Measurements from ENCODE around the gene C9orf40. TPM values are rescaled to one million over a fixed set of nuclear protein-coding genes. Genes with fewer than 3 reads are reported as not detected.
A peak's percentile ranks its signal among the peaks of the same experiment; 100 is the strongest.

The C9orf40 gene, protein sequence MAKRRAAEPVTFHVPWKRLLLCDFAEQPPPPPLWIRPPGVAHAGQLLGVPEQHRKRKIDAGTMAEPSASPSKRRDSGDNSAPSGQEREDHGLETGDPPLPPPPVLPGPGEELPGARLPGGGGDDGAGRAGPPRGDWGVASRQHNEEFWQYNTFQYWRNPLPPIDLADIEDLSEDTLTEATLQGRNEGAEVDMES
- 10 to 100 TPM; 23.1 to 23.9 TPM for total RNA-seq

DNA sequence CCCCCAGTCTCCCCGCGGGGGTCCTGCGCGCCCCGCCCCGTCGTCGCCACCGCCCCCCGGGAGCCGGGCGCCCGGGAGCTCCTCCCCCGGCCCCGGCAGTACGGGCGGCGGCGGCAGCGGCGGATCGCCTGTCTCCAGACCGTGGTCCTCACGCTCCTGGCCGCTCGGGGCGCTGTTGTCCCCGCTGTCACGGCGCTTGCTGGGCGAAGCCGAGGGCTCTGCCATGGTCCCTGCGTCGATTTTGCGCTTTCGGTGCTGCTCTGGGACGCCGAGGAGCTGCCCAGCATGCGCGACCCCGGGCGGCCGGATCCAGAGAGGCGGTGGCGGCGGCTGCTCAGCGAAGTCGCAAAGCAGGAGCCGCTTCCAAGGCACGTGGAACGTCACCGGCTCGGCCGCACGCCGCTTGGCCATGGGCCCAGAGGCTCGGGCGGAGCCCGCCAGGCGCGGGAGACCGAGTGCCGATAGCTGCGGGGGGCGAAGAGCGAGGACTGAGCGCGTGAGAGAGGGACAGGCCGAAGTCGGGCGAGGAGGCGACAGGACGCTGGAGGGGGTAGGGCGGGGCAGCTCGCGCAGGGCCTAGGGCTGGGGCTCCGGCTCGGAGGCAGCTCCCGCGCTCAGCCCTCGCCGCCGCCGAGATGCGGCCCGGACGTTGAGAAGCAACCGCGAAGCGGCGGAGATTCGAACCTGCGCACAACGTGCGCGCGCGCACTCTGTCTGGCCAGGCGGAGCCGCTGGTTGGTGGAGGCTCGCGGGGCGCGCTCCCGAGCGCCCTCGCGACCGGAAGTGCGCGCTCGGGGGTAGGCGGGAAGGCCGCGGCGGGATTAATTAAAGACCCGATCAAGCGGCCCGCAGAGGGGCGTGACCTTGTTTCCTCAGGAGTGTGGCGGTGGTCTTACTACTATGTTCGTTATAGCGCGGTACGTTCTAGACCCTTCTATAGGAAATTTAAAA is at the start of gene C9orf40:
C9orf40 (minus strand) TSS at position 712 of the 951 bp plus-strand sequence; CDS start at position 411, 301 bp downstream.
- Mint-ChIP-seq H3K4me1 (ENCODE audit: low read depth) (peaks cover 26% of the 10 kb centered on the region), H3K27ac (peak within 1 kb of the TSS; percentile 89), H3K36me3 (ENCODE audit: low read depth) (peaks cover 13% of the 10 kb centered on the region), H3K27me3 (ENCODE audit: low read depth) (no peaks in the 10 kb centered on the region), H3K4me3 (peak within 1 kb of the TSS; percentile 95), H3K9me3 (no peaks in the 10 kb centered on the region)
- peak; percentile 92 for DNase-seq
- CTCF ChIA-PET: interaction anchor here (0.5 to 5.2 kb wide), 18 partner anchors 52 to 1581 kb away, joined by 3 to 42 read pairs (median 4); partner anchors contain the start of genes CARNMT1 and OSTF1
- intact Hi-C loops (cut with micrococcal nuclease): loop anchor here (1.0 to 5.0 kb wide), 10 partner anchors 9 to 940 kb away; partner anchors contain the start of genes CARNMT1, PCSK5 and TRPM6

DNA sequence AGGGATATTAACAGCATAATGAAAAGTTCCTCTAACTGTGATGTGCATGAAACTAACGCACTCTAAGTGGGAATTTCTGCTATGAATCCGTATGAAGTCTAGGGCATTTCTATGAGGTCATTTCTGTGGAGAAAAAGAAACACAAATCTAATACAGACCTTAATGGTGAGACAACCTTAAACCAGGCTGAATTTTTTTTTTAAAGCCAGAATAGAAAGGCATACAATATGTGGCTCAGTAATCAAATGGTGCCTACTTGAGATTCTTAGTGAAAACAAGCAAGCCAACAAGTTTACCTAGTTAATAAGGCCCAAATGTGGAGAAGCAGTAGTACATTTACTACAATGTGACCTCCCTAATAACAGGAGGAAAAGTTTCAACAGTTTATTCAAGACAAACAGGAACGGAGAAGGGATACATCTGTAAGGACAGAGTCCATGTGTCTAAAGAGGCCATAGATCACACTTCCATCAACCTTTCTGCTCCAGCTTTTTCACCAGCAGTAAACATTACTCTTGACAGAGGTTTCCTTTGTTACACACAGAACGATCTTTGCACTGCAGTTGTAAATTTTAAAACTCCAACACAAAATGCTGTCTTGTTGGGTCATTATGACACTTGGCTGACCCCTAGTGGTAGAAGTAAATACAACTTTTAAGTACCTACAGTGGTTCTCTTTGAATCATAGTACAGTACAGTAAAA is 49.2 kb upstream of the C9orf40 start:
- Mint-ChIP-seq H3K36me3 (ENCODE audit: low read depth) (peaks cover 16% of the 10 kb centered on the region), H3K9me3 (no peaks in the 10 kb centered on the region), H3K27me3 (ENCODE audit: low read depth) (no peaks in the 10 kb centered on the region)

DNA sequence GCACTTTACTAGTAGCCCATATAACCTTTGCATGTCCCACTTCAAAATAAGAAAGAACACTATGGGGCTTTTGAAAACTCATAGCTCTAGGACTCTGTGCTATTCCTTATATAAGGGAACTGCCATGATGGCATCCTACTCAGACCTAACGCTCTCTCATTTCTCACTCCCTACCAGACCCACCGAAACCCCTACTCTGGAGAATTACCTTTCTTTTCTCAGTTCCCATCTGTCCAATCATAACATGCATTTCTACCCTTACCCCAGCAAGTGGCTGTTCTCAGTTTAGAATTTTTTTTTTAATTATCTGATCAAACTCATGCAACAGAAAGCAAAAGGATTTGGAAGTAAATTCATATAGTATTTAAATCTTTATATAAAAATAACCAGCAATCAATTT is 48.1 kb upstream of the C9orf40 start:
- Mint-ChIP-seq H3K27ac (no peak overlapping the region), H3K4me1 (ENCODE audit: low read depth) (no peaks in the 10 kb centered on the region), H3K27me3 (ENCODE audit: low read depth) (no peaks in the 10 kb centered on the region), H3K9me3 (no peaks in the 10 kb centered on the region), H3K36me3 (ENCODE audit: low read depth) (peaks cover 19% of the 10 kb centered on the region), H3K4me3 (no peak overlapping the region)
- intact Hi-C loops (cut with micrococcal nuclease): no loop called here
- CTCF ChIA-PET: interaction anchor here (0.9 to 9.9 kb wide), 3 partner anchors 13 to 226 kb away, joined by 3 to 93 read pairs (median 5); no protein-coding TSS in a partner anchor
- no peak for DNase-seq

More for the DNA sequence above, 49.2 kb upstream of the C9orf40 start:
- CTCF ChIA-PET: interaction anchor here (0.7 to 9.9 kb wide), 6 partner anchors 26 to 231 kb away, joined by 3 to 93 read pairs (median 4); partner anchors contain the start of gene CARNMT1
- intact Hi-C loops (cut with micrococcal nuclease): loop anchor here (1.0 kb wide), 5 partner anchors 26 to 236 kb away; partner anchors contain the start of gene CARNMT1
- H3K4me1 Mint-ChIP-seq (ENCODE audit: low read depth): no peaks in the 10 kb centered on the region
- DNase-seq: no peak
- H3K27ac Mint-ChIP-seq: no peak overlapping the region
- no peak overlapping the region for H3K4me3 Mint-ChIP-seq

DNA sequence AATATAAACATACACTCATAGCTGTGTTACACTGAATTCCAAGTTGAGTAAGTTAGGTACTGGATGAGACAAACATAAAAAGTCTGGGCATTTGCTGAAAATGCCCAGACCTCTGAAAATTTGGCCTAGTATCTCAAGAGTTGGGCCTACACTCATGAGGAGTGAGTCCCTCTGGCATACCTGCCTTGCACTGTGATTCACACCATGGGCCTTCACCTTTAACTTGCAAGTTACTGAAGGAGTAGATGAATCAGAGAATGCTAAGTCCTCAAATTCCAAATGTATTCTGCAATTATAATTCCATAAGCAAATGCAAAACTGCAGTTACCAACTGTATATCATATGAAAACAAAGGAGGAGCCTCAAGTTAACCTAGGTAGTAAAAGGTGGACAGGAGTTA is 32.3 kb upstream of the C9orf40 start:
- no peak overlapping the region for H3K27ac Mint-ChIP-seq
- intact Hi-C loops (cut with micrococcal nuclease): no loop called here
- no peaks in the 10 kb centered on the region for H3K27me3 Mint-ChIP-seq (ENCODE audit: low read depth)
- CTCF ChIA-PET: interaction anchor here (0.6 kb wide), 2 partner anchors 80 to 213 kb away, joined by 5 to 6 read pairs; no protein-coding TSS in a partner anchor
- no peaks in the 10 kb centered on the region for H3K9me3 Mint-ChIP-seq
- no peak overlapping the region for H3K4me3 Mint-ChIP-seq
- peaks cover 21% of the 10 kb centered on the region for H3K36me3 Mint-ChIP-seq (ENCODE audit: low read depth)
- DNase-seq: no peak
- no peaks in the 10 kb centered on the region for H3K4me1 Mint-ChIP-seq (ENCODE audit: low read depth)

DNA sequence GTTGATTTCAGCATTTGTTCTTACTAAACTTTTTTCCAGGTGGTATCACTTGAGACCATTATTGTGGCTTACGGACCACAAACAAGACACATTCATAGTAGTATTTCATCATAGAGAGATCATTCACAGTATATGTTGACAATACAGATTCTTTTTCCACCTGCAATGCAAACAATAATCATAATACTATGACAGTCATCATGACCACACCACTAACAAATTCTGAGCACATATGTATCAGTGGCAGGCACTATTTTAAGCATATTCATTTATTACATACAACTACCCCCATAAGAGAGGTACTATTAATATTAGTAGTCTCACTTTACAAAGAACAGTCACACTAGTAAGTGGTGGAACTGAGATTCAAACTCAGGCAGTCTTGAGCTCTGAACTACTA is 31.0 kb upstream of the C9orf40 start:
- CTCF ChIA-PET: no interaction called here
- H3K27ac Mint-ChIP-seq: no peak overlapping the region
- no peaks in the 10 kb centered on the region for H3K9me3 Mint-ChIP-seq
- intact Hi-C loops (cut with micrococcal nuclease): no loop called here
- no peaks in the 10 kb centered on the region for H3K27me3 Mint-ChIP-seq (ENCODE audit: low read depth)
- peaks cover 18% of the 10 kb centered on the region for H3K36me3 Mint-ChIP-seq (ENCODE audit: low read depth)
- DNase-seq: no peak
- H3K4me1 Mint-ChIP-seq (ENCODE audit: low read depth): no peaks in the 10 kb centered on the region
- H3K4me3 Mint-ChIP-seq: no peak overlapping the region

GRCh38 chr9:74979844-74980243 is 27.1 kb upstream of the C9orf40 start:
- no peak overlapping the region for H3K27ac Mint-ChIP-seq
- DNase-seq: no peak
- peaks cover under 1% of the 10 kb centered on the region for H3K4me1 Mint-ChIP-seq (ENCODE audit: low read depth)
- peaks cover 6% of the 10 kb centered on the region for H3K9me3 Mint-ChIP-seq
- no peaks in the 10 kb centered on the region for H3K27me3 Mint-ChIP-seq (ENCODE audit: low read depth)
- H3K36me3 Mint-ChIP-seq (ENCODE audit: low read depth): peaks cover 30% of the 10 kb centered on the region
- H3K4me3 Mint-ChIP-seq: no peak overlapping the region
- CTCF ChIA-PET: no interaction called here
- intact Hi-C loops (cut with micrococcal nuclease): no loop called here

- peaks cover 10% of the 10 kb centered on the region for H3K4me1 Mint-ChIP-seq (ENCODE audit: low read depth)
- intact Hi-C loops (cut with micrococcal nuclease): no loop called here
- CTCF ChIA-PET: interaction anchor here (0.6 kb wide), 1 partner anchor 28 kb away, joined by 3 read pairs; no protein-coding TSS in a partner anchor
- no peak for DNase-seq
- no peak overlapping the region for H3K4me3 Mint-ChIP-seq
- no peak overlapping the region for H3K27ac Mint-ChIP-seq
- H3K27me3 Mint-ChIP-seq (ENCODE audit: low read depth): no peaks in the 10 kb centered on the region
- peaks cover 6% of the 10 kb centered on the region for H3K9me3 Mint-ChIP-seq
- H3K36me3 Mint-ChIP-seq (ENCODE audit: low read depth): peaks cover 30% of the 10 kb centered on the region
Measured at GRCh38 chr9:74977287-74977686, 24.6 kb upstream of the C9orf40 start.

DNA sequence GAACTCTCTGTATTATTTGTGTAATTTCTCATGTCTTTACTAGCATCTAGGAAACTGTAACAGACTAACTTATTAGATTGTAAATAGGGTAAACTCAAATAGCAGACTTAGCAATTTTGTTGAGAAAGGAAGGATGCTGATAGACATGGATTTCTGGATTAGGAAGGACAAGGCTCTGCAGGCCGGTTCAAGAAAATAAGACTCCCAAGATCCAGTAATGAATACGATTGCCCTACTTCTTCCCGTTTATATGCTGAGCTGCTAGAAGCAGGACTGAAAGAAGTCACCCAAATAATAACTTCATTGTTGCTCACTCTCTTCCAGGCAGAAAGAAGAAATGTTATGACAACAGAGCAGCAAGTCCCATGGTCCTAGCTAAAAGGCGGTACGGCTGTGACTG is 22.8 kb upstream of the C9orf40 start:
- DNase-seq: no peak
- peaks cover 10% of the 10 kb centered on the region for H3K4me1 Mint-ChIP-seq (ENCODE audit: low read depth)
- no peak overlapping the region for H3K4me3 Mint-ChIP-seq
- CTCF ChIA-PET: no interaction called here
- H3K9me3 Mint-ChIP-seq: peaks cover 6% of the 10 kb centered on the region
- H3K27me3 Mint-ChIP-seq (ENCODE audit: low read depth): no peaks in the 10 kb centered on the region
- intact Hi-C loops (cut with micrococcal nuclease): no loop called here
- H3K36me3 Mint-ChIP-seq (ENCODE audit: low read depth): peaks cover 30% of the 10 kb centered on the region
- no peak overlapping the region for H3K27ac Mint-ChIP-seq

DNA sequence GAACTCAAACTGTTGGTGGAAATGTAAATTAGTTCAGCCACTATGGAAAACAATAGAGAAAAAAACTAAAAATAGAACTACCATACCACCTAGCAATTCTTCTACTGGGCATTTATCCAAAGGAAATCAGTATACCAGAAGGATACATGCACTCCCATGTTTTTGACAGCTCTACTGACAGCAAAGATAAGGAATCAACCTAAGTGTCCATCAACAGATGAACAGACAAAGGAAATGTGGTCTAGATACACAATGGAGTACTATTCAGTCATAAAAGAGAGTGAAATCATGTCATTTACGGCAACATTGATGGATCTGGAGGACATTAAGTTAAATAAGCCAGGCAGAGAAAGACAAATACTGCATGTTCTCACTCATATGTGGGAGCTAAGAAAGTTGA is 21.8 kb upstream of the C9orf40 start:
- H3K36me3 Mint-ChIP-seq (ENCODE audit: low read depth): peaks cover 31% of the 10 kb centered on the region

GRCh38 chr9:74973714-74974113 is 21.0 kb upstream of the C9orf40 start:
- CTCF ChIA-PET: interaction anchor here (0.5 to 2.3 kb wide), 3 partner anchors 198 to 1488 kb away, joined by 3 to 6 read pairs (median 3); no protein-coding TSS in a partner anchor

More for the DNA sequence above, 21.8 kb upstream of the C9orf40 start:
- Mint-ChIP-seq H3K9me3 (peaks cover 6% of the 10 kb centered on the region), H3K4me3 (no peak overlapping the region), H3K27me3 (ENCODE audit: low read depth) (no peaks in the 10 kb centered on the region), H3K27ac (no peak overlapping the region), H3K4me1 (ENCODE audit: low read depth) (peaks cover 10% of the 10 kb centered on the region)
- intact Hi-C loops (cut with micrococcal nuclease): no loop called here
- DNase-seq: no peak
- CTCF ChIA-PET: no interaction called here

DNA sequence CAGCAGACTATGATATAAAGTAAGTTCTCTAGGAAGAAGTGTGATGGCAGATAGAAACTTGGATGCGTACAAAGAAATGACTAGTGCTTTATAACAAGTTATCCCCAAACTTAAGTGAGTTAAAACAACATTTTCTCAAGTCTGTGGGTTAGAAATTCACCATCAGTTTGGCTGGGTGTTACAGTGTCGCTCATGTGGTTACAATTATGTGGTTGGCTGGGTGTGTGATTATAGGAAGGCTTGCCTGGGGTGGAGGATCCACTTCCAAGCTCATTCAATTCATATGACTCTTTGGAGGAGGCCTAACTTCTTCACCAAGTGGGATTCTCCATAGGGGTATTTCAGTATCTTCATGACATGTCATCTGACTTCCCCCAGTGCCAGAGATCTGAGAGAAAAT is 10.3 kb upstream of the C9orf40 start:
- DNase-seq: no peak
- CTCF ChIA-PET: no interaction called here
- Mint-ChIP-seq H3K4me3 (no peak overlapping the region), H3K4me1 (ENCODE audit: low read depth) (no peaks in the 10 kb centered on the region), H3K9me3 (peaks cover 18% of the 10 kb centered on the region), H3K36me3 (ENCODE audit: low read depth) (peaks cover 37% of the 10 kb centered on the region), H3K27me3 (ENCODE audit: low read depth) (no peaks in the 10 kb centered on the region), H3K27ac (no peak overlapping the region)
- intact Hi-C loops (cut with micrococcal nuclease): no loop called here

More at GRCh38 chr9:74973714-74974113, 21.0 kb upstream of the C9orf40 start:
- H3K36me3 Mint-ChIP-seq (ENCODE audit: low read depth): peaks cover 32% of the 10 kb centered on the region
- no peak for DNase-seq
- no peak overlapping the region for H3K27ac Mint-ChIP-seq
- H3K4me1 Mint-ChIP-seq (ENCODE audit: low read depth): peaks cover 10% of the 10 kb centered on the region
- no peaks in the 10 kb centered on the region for H3K27me3 Mint-ChIP-seq (ENCODE audit: low read depth)
- intact Hi-C loops (cut with micrococcal nuclease): no loop called here
- no peak overlapping the region for H3K4me3 Mint-ChIP-seq
- H3K9me3 Mint-ChIP-seq: peaks cover 6% of the 10 kb centered on the region

- no peak for DNase-seq
- intact Hi-C loops (cut with micrococcal nuclease): no loop called here
- Mint-ChIP-seq H3K4me3 (no peak overlapping the region), H3K4me1 (ENCODE audit: low read depth) (no peaks in the 10 kb centered on the region), H3K9me3 (peaks cover 18% of the 10 kb centered on the region), H3K36me3 (ENCODE audit: low read depth) (peaks cover 33% of the 10 kb centered on the region), H3K27me3 (ENCODE audit: low read depth) (no peaks in the 10 kb centered on the region), H3K27ac (no peak overlapping the region)
- CTCF ChIA-PET: no interaction called here
Measured at GRCh38 chr9:74961496-74961895, 8.8 kb upstream of the C9orf40 start.

All from activated naive CD4-positive, alpha-beta T cell treated with anti-CD3 and anti-CD28 coated beads for 36 hours (primary cell).